ENCODE measurements around the gene TDRD7. TPM values are rescaled to one million over a fixed set of nuclear protein-coding genes. Genes with fewer than 3 reads are reported as not detected.

TDRD7 gene
- total RNA-seq, 2 experiments from 2014 or later = 10.3 to 15.3 TPM

GRCh38 chr9:97374811-97375210, 37.1 kb upstream of the TDRD7 start:
- no peak overlapping the region for H3K27ac Mint-ChIP-seq
- CTCF ChIA-PET = interaction anchor here (3.1 kb wide), 1 partner anchor 12 kb away, joined by 15 read pairs; no protein-coding TSS in a partner anchor

GRCh38 chr9:97376902-97377301, 35.0 kb upstream of the TDRD7 start:
- DNase-seq (no peak), ATAC-seq (no peak)
- Mint-ChIP-seq H3K27ac (no peak overlapping the region), H3K4me1 (peaks cover 3% of the 10 kb centered on the region), H3K9me3 (ENCODE audit: low read depth) (no peaks in the 10 kb centered on the region), H3K4me3 (no peak overlapping the region), H3K27me3 (no peaks in the 10 kb centered on the region), H3K36me3 (no peaks in the 10 kb centered on the region)
- CTCF ChIA-PET = interaction anchor here (1.1 to 3.1 kb wide), 2 partner anchors 8 to 10 kb away, joined by 3 to 15 read pairs; no protein-coding TSS in a partner anchor

More at GRCh38 chr9:97374811-97375210, 37.1 kb upstream of the TDRD7 start:
- Mint-ChIP-seq H3K36me3 (peaks cover 3% of the 10 kb centered on the region), H3K27me3 (no peaks in the 10 kb centered on the region), H3K9me3 (ENCODE audit: low read depth) (no peaks in the 10 kb centered on the region), H3K4me3 (no peak overlapping the region), H3K4me1 (peaks cover 3% of the 10 kb centered on the region)
- ATAC-seq (no peak), DNase-seq (no peak)

- no peak overlapping the region for H3K4me3 Mint-ChIP-seq
- no peak for DNase-seq
- CTCF ChIA-PET = interaction anchor here (0.9 to 6.5 kb wide), 3 partner anchors 17 to 216 kb away, joined by 3 to 70 read pairs (median 4); no protein-coding TSS in a partner anchor
- ATAC-seq = no peak
- H3K27me3 Mint-ChIP-seq = peaks cover 34% of the 10 kb centered on the region
- H3K4me1 Mint-ChIP-seq = peaks cover 5% of the 10 kb centered on the region
- no peaks in the 10 kb centered on the region for H3K9me3 Mint-ChIP-seq (ENCODE audit: low read depth)
- H3K27ac Mint-ChIP-seq = no peak overlapping the region
- no peaks in the 10 kb centered on the region for H3K36me3 Mint-ChIP-seq
These were observed 29.7 kb upstream of the TDRD7 start for GRCh38 chr9:97382099-97382718.

GRCh38 chr9:97384406-97385262, 27.3 kb upstream of the TDRD7 start:
- peaks cover 24% of the 10 kb centered on the region for H3K4me1 Mint-ChIP-seq
- no peak for ATAC-seq
- no peaks in the 10 kb centered on the region for H3K9me3 Mint-ChIP-seq (ENCODE audit: low read depth)
- CTCF ChIA-PET = interaction anchor here (0.7 to 6.5 kb wide), 9 partner anchors 8 to 230 kb away, joined by 3 to 70 read pairs (median 3); no protein-coding TSS in a partner anchor
- H3K27me3 Mint-ChIP-seq = peaks cover 44% of the 10 kb centered on the region
- no peak for DNase-seq
- no peak overlapping the region for H3K27ac Mint-ChIP-seq
- no peaks in the 10 kb centered on the region for H3K36me3 Mint-ChIP-seq
- H3K4me3 Mint-ChIP-seq = no peak overlapping the region

- DNase-seq (no peak), ATAC-seq (no peak)
- H3K27ac Mint-ChIP-seq = no peak overlapping the region
- H3K36me3 Mint-ChIP-seq = no peaks in the 10 kb centered on the region
- no peaks in the 10 kb centered on the region for H3K9me3 Mint-ChIP-seq (ENCODE audit: low read depth)
- CTCF ChIA-PET = interaction anchor here (1.0 to 6.5 kb wide), 12 partner anchors 10 to 529 kb away, joined by 3 to 70 read pairs (median 10); partner anchors contain the start of gene TDRD7
- H3K27me3 Mint-ChIP-seq = peaks cover 56% of the 10 kb centered on the region
- H3K4me1 Mint-ChIP-seq = peaks cover 34% of the 10 kb centered on the region
- no peak overlapping the region for H3K4me3 Mint-ChIP-seq
These were observed 26.2 kb upstream of the TDRD7 start for GRCh38 chr9:97385626-97386264.

GRCh38 chr9:97386265-97386633, 25.6 kb upstream of the TDRD7 start:
- no peak overlapping the region for H3K4me3 Mint-ChIP-seq
- H3K36me3 Mint-ChIP-seq = peaks cover 1% of the 10 kb centered on the region
- H3K27ac Mint-ChIP-seq = no peak overlapping the region
- H3K4me1 Mint-ChIP-seq = peaks cover 34% of the 10 kb centered on the region
- ATAC-seq (no peak), DNase-seq (no peak)
- H3K9me3 Mint-ChIP-seq (ENCODE audit: low read depth) = no peaks in the 10 kb centered on the region
- CTCF ChIA-PET = interaction anchor here (1.0 to 6.5 kb wide), 16 partner anchors 10 to 529 kb away, joined by 3 to 70 read pairs (median 7); partner anchors contain the start of genes NCBP1, TDRD7 and TSTD2
- H3K27me3 Mint-ChIP-seq = peaks cover 61% of the 10 kb centered on the region

- no peak overlapping the region for H3K27ac Mint-ChIP-seq
These were observed 25.0 kb upstream of the TDRD7 start for GRCh38 chr9:97386733-97387503.

GRCh38 chr9:97387504-97387886, 24.4 kb upstream of the TDRD7 start:
- DNase-seq (no peak), ATAC-seq (no peak)
- Mint-ChIP-seq H3K9me3 (ENCODE audit: low read depth) (no peaks in the 10 kb centered on the region), H3K36me3 (peaks cover 1% of the 10 kb centered on the region), H3K4me3 (no peak overlapping the region), H3K27me3 (peaks cover 72% of the 10 kb centered on the region), H3K27ac (no peak overlapping the region), H3K4me1 (peaks cover 34% of the 10 kb centered on the region)
- CTCF ChIA-PET = interaction anchor here (0.7 to 6.5 kb wide), 23 partner anchors 11 to 531 kb away, joined by 3 to 70 read pairs (median 5); partner anchors contain the start of genes NCBP1, TDRD7, TMOD1 and TSTD2

More at GRCh38 chr9:97386733-97387503, 25.0 kb upstream of the TDRD7 start:
- no peak overlapping the region for H3K4me3 Mint-ChIP-seq
- H3K27me3 Mint-ChIP-seq = peaks cover 66% of the 10 kb centered on the region
- DNase-seq = peak; percentile 83
- peaks cover 34% of the 10 kb centered on the region for H3K4me1 Mint-ChIP-seq
- H3K9me3 Mint-ChIP-seq (ENCODE audit: low read depth) = no peaks in the 10 kb centered on the region
- ATAC-seq = peak; percentile 74
- CTCF ChIA-PET = interaction anchor here (0.7 to 6.5 kb wide), 26 partner anchors 11 to 530 kb away, joined by 3 to 70 read pairs (median 5); partner anchors contain the start of genes NCBP1, TDRD7, TMOD1 and TSTD2
- H3K36me3 Mint-ChIP-seq = peaks cover 1% of the 10 kb centered on the region

GRCh38 chr9:97387936-97388684, 23.8 kb upstream of the TDRD7 start:
- DNase-seq = no peak
- peaks cover 34% of the 10 kb centered on the region for H3K4me1 Mint-ChIP-seq
- no peak for ATAC-seq
- peaks cover 73% of the 10 kb centered on the region for H3K27me3 Mint-ChIP-seq
- CTCF ChIA-PET = interaction anchor here (0.7 to 6.5 kb wide), 16 partner anchors 11 to 531 kb away, joined by 3 to 70 read pairs (median 5); partner anchors contain the start of genes TDRD7 and TMOD1
- H3K27ac Mint-ChIP-seq = no peak overlapping the region
- no peaks in the 10 kb centered on the region for H3K9me3 Mint-ChIP-seq (ENCODE audit: low read depth)
- H3K4me3 Mint-ChIP-seq = no peak overlapping the region
- H3K36me3 Mint-ChIP-seq = peaks cover 1% of the 10 kb centered on the region

- no peaks in the 10 kb centered on the region for H3K9me3 Mint-ChIP-seq (ENCODE audit: low read depth)
- ATAC-seq (peak; percentile 26), DNase-seq (peak; percentile 51)
- CTCF ChIA-PET = interaction anchor here (1.6 to 6.5 kb wide), 5 partner anchors 10 to 532 kb away, joined by 7 to 70 read pairs (median 11); no protein-coding TSS in a partner anchor
- H3K36me3 Mint-ChIP-seq = peaks cover 1% of the 10 kb centered on the region
- no peak overlapping the region for H3K27ac Mint-ChIP-seq
- H3K4me1 Mint-ChIP-seq = peaks cover 34% of the 10 kb centered on the region
- no peak overlapping the region for H3K4me3 Mint-ChIP-seq
- peaks cover 74% of the 10 kb centered on the region for H3K27me3 Mint-ChIP-seq
These were observed 23.1 kb upstream of the TDRD7 start for GRCh38 chr9:97388721-97389238.

- ATAC-seq (no peak), DNase-seq (no peak)
- Mint-ChIP-seq H3K27me3 (peaks cover 74% of the 10 kb centered on the region), H3K27ac (no peak overlapping the region), H3K9me3 (ENCODE audit: low read depth) (no peaks in the 10 kb centered on the region), H3K4me1 (peaks cover 34% of the 10 kb centered on the region), H3K36me3 (peaks cover 1% of the 10 kb centered on the region), H3K4me3 (no peak overlapping the region)
- CTCF ChIA-PET = interaction anchor here (1.6 kb wide), 1 partner anchor 9 kb away, joined by 5 read pairs; no protein-coding TSS in a partner anchor
These were observed 22.6 kb upstream of the TDRD7 start for GRCh38 chr9:97389249-97389648.
